B cell (primary cell): ENCODE results near the gene SHB. TPM values are rescaled to one million over a fixed set of nuclear protein-coding genes. Genes with fewer than 3 reads are reported as not detected.

Experiments used
- ATAC-seq: fragments of 200-7000 bp; cut with Tn5 transposase; one replicate; pipeline ENCODE4 v1.10.0; 2021; ENCODE audit warnings: low read depth, mild to moderate bottlenecking, moderate number of reproducible peaks, moderate library complexity
- CTCF ChIA-PET: fragments of 350-600 bp; sonication (Branson Sonifier 250); formaldehyde crosslinking; loops from one replicate; lab custom pipeline; 2021; ENCODE audit warnings: antibody characterized with exemption, inconsistent platforms; lab: Charles Lee
- POLR2A ChIA-PET: fragments of 350-600 bp; sonication (Branson Sonifier 250); formaldehyde crosslinking; loops from one replicate; lab custom pipeline; 2021; ENCODE audit warnings: antibody characterized with exemption; lab: Charles Lee
- DNase-seq: peaks from one replicate; pipeline ENCODE4 v3.0.0; 2013
- H2AFZ ChIP-seq: 2 replicates; pipeline ENCODE4 v1.6.1; 2012; ENCODE audit warnings: mild to moderate bottlenecking, low read depth, low read length; ENCODE audit not compliant: insufficient read depth, poor library complexity, severe bottlenecking
- H3K27ac ChIP-seq, 2 donors: 1 replicate in 1 of 2; 2 replicates in 1 of 2; pipeline ENCODE4 v1.5.1; 2012 to 2013; ENCODE audit warnings: low read length in 2 of 2, mild to moderate bottlenecking in 2 of 2, moderate library complexity in 1 of 2
- H3K27me3 ChIP-seq, 4 experiments: fragments of 200-600 bp in 1 of 4; sonication (generic) in 1 of 4; replicated peaks in 1 of 4; 1 replicate in 2 of 4; 2 replicates in 2 of 4; pipeline versions ENCODE4 v1.6.1 to v1.7.0; 2013 to 2016; ENCODE audit warnings: low read length in 3 of 4, mild to moderate bottlenecking in 2 of 4, mixed read lengths in 1 of 4, moderate library complexity in 1 of 4; ENCODE audit not compliant: insufficient read depth in 4 of 4, control insufficient read depth in 3 of 4; ENCODE audit errors: control extremely low read depth in 1 of 4
- H3K36me3 ChIP-seq, 2 experiments: replicated peaks in 1 of 2; 1 replicate in 1 of 2; 2 replicates in 1 of 2; pipeline versions ENCODE4 v1.6.1 to v1.7.1; 2013; ENCODE audit warnings: low read length in 1 of 2; ENCODE audit not compliant: insufficient read depth in 2 of 2, control insufficient read depth in 1 of 2; ENCODE audit errors: control extremely low read depth in 1 of 2, extremely low read depth in 1 of 2
- H3K4me1 ChIP-seq, 2 donors: fragments of 200-600 bp in 1 of 2; sonication (generic) in 1 of 2; 1 replicate in 1 of 2; 2 replicates in 1 of 2; pipeline versions ENCODE4 v1.5.1 to v1.6.1; 2013 to 2017; ENCODE audit warnings: low read length in 2 of 2; ENCODE audit not compliant: control insufficient read depth in 2 of 2, insufficient read depth in 2 of 2
- H3K4me2 ChIP-seq: replicated peaks from 2 replicates; pipeline ENCODE3; 2012; ENCODE audit warnings: mild to moderate bottlenecking, low read depth, low read length; ENCODE audit not compliant: poor library complexity, severe bottlenecking
- H3K4me3 ChIP-seq, 5 experiments: fragments of 200-600 bp in 1 of 5; sonication (generic) in 1 of 5; 1 replicate in 3 of 5; 2 replicates in 2 of 5; pipeline versions ENCODE4 v1.5.1 to v1.7.0; 2011 to 2016; ENCODE audit warnings: low read length in 4 of 5, mild to moderate bottlenecking in 4 of 5, low read depth in 2 of 5, control low read depth in 1 of 5, moderate library complexity in 1 of 5; ENCODE audit not compliant: insufficient read depth in 1 of 5; ENCODE audit errors: control extremely low read depth in 1 of 5, extremely low read depth in 1 of 5
- H3K79me2 ChIP-seq: fragments of 200-600 bp; sonication (generic); one replicate; pipeline ENCODE4 v1.6.0; 2016; ENCODE audit warnings: low read length; ENCODE audit not compliant: control insufficient read depth, insufficient read depth
- H3K9ac ChIP-seq: fragments of 200-600 bp; sonication (generic); 2 replicates; pipeline ENCODE4 v1.6.1; 2017; ENCODE audit warnings: mild to moderate bottlenecking, low read length, moderate library complexity
- H3K9me3 ChIP-seq, 3 donors: one replicate each; pipeline versions ENCODE4 v1.6.1 to v1.7.1; 2013; ENCODE audit warnings: low read length in 2 of 3; ENCODE audit not compliant: control insufficient read depth in 2 of 3, insufficient read depth in 1 of 3; ENCODE audit errors: control extremely low read depth in 1 of 3
- H4K20me1 ChIP-seq: 2 replicates; pipeline ENCODE4 v1.6.0; 2012; ENCODE audit warnings: mild to moderate bottlenecking, low read length; ENCODE audit not compliant: insufficient read depth, control insufficient read depth, poor library complexity, severe bottlenecking
- H3K27ac Mint-ChIP-seq: one replicate; pipeline ENCODE4 v1.8.0; 2021; ENCODE audit warnings: mixed read lengths
- H3K27me3 Mint-ChIP-seq: one replicate; pipeline ENCODE4 v1.8.0; 2021; ENCODE audit warnings: mixed read lengths
- H3K4me1 Mint-ChIP-seq: one replicate; pipeline ENCODE4 v1.8.0; 2021; ENCODE audit warnings: mixed read lengths
- H3K4me3 Mint-ChIP-seq: one replicate; pipeline ENCODE4 v1.8.0; 2021; ENCODE audit warnings: mixed read lengths
- H3K9me3 Mint-ChIP-seq: one replicate; pipeline ENCODE4 v1.8.0; 2022; ENCODE audit warnings: mixed read lengths; ENCODE audit not compliant: insufficient read depth
- CTCF ChIP-seq: fragments of 200-600 bp; IDR thresholded peaks from one replicate; pipeline ENCODE4 v1.8.0; 2022; ENCODE audit warnings: antibody characterized with exemption, mild to moderate bottlenecking
- EZH2 ChIP-seq: IDR thresholded peaks from 2 replicates; pipeline ENCODE4 v1.6.1; 2012; ENCODE audit warnings: borderline replicate concordance, low read depth, mild to moderate bottlenecking, moderate library complexity, low read length; ENCODE audit not compliant: insufficient read depth, poor library complexity, severe bottlenecking
- WGBS: methylation state at CpG from one replicate; pipeline ENCODE4 v1.1.5; 2013; ENCODE audit warnings: missing lambda C conversion rate; ENCODE audit not compliant: insufficient coverage; 5-methylcytosine and 5-hydroxymethylcytosine counted together
- intact Hi-C: fragments of 100-400 bp; cut with micrococcal nuclease; formaldehyde crosslinking; loops from one replicate; pipeline ENCODE4 v1.10.0; 2022
- polyA plus RNA-seq: library from polyadenylated mRNA; depleted of rRNA; stranded (reverse); fragments of >200 nt; gene quantifications from 2 replicates; pipeline ENCODE4 v1.2.3, GENCODE V29; 2012
- total RNA-seq, 2 donors: library from RNA; stranded (reverse); fragments of 120-200 nt in 1 of 2; gene quantifications; 1 replicate in 1 of 2; 2 replicates in 1 of 2; pipeline versions ENCODE4 v1.2.3 to v1.2.4, GENCODE V29; 2013 to 2022

SHB gene
- total and polyA plus RNA-seq, 2 donors (not counting 1 experiment from before 2014, with no cell fraction given): 0.06 to 1.9 TPM

DNA sequence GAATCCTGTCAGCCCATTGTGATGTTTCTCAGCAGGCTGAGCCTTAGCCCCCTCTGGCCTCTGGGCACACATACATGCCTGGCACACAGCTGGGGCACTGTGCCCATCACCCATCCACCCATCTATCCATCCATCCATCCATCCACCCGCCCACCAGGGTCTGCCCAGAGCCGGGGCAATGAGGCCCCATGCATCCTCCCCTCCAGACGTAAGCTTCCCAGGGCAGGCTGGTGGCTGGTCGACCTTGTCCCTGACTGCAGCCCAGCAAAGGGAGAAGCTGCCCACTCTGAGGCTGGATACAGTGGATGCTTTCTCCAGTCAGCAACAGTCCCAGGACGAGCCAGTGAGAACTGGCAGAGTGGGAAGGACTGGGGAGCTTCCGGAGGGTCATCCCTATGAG, 144.0 kb downstream of the SHB start:
- no peak overlapping the region for H2AFZ ChIP-seq
- H3K4me3 ChIP-seq: no peak overlapping the region
- CTCF ChIA-PET: interaction anchor here (2.1 kb wide), 1 partner anchor 11 kb away, joined by 8 read pairs; no protein-coding TSS in a partner anchor
- H3K9ac ChIP-seq: no peak overlapping the region
- no peak for DNase-seq
- Mint-ChIP-seq H3K9me3 (no peaks in the 10 kb centered on the region), H3K4me3 (no peak overlapping the region), H3K27me3 (peaks cover 3% of the 10 kb centered on the region), H3K27ac (no peak overlapping the region), H3K4me1 (no peaks in the 10 kb centered on the region)
- no peaks in the 10 kb centered on the region for H3K36me3 ChIP-seq
- no peaks in the 10 kb centered on the region for H4K20me1 ChIP-seq
- POLR2A ChIA-PET: no interaction called here
- intact Hi-C loops: no loop called here
- no peak overlapping the region for H3K27ac ChIP-seq
- ATAC-seq: no peak
- no peaks in the 10 kb centered on the region for H3K27me3 ChIP-seq
- no peaks in the 10 kb centered on the region for H3K4me1 ChIP-seq
- no peak overlapping the region for H3K4me2 ChIP-seq
- H3K9me3 ChIP-seq: no peaks in the 10 kb centered on the region
- WGBS: 86% methylated on average over 5 of the region's 6 CpGs
- no peak for TF ChIP-seq EZH2
- TF ChIP-seq CTCF: no peak
- H3K79me2 ChIP-seq: no peaks in the 10 kb centered on the region

- H3K9ac ChIP-seq: no peak overlapping the region
- H3K27ac ChIP-seq: no peak overlapping the region
- Mint-ChIP-seq H3K27ac (no peak overlapping the region), H3K4me3 (no peak overlapping the region), H3K9me3 (no peaks in the 10 kb centered on the region), H3K4me1 (no peaks in the 10 kb centered on the region), H3K27me3 (peaks cover 3% of the 10 kb centered on the region)
- H3K4me3 ChIP-seq: no peak overlapping the region
- H3K79me2 ChIP-seq: no peaks in the 10 kb centered on the region
- TF ChIP-seq CTCF: no peak
- no peak for TF ChIP-seq EZH2
- H4K20me1 ChIP-seq: no peaks in the 10 kb centered on the region
- ATAC-seq (no peak), DNase-seq (no peak)
- ChIA-PET POLR2A (no interaction called here), CTCF (interaction anchor here (2.1 kb wide), 1 partner anchor 11 kb away, joined by 8 read pairs; no protein-coding TSS in a partner anchor)
- no peaks in the 10 kb centered on the region for H3K36me3 ChIP-seq
- intact Hi-C loops: no loop called here
- no peak overlapping the region for H3K4me2 ChIP-seq
- H3K9me3 ChIP-seq: no peaks in the 10 kb centered on the region
- no peaks in the 10 kb centered on the region for H3K4me1 ChIP-seq
- H3K27me3 ChIP-seq: no peaks in the 10 kb centered on the region
- no peak overlapping the region for H2AFZ ChIP-seq
Observed at GRCh38 chr9:37924538-37924937, 144.5 kb downstream of the SHB start.
